ENCODE data around the gene PTGES.
"Not testable (repeated sequence)": the region's sequence is repeated elsewhere in the genome, so short reads cannot be mapped to it uniquely, and the experiment has no call there.

Gene PTGES

DNA sequence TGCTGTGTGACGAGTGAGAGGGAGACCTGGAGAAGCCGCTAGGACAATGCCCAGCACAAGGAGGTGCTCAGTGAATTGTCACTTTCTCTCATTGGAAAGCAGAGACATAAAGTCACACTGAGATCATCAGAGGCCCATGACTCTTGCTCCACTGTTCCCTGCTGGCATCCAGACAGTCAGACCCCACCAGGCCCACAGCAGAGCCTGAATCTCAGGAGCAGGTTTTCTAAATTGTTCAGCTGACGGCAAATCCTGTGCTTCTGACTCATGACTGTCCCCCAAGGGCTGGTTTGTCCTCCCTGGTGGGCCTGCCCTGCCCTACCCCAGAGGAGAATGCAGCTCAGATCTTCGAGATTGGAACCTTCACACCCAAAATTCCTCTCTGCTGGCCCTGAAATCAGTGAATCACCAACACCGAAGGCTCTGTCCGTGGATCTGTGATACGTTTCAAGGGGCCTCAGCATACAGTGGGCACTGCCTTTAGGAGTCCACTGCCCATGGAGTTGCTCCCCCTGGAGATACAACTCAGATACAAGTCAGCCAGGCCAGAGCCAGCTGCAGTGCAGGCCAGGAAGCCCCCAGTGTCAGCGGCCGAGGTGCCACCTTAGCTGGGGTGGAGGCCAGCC, 2.7 kb downstream of the PTGES start:
- no peak overlapping the region for H3K9ac ChIP-seq (ENCODE audit: low read length)
- H3K27me3 ChIP-seq (ENCODE audit: control insufficient read depth, insufficient read depth, low read length) = no peaks in the 10 kb centered on the region
- H3K27ac ChIP-seq (ENCODE audit: low read depth, low read length) = no peak overlapping the region
- H3K4me1 ChIP-seq (ENCODE audit: control insufficient read depth, insufficient read depth, low read length) = no peaks in the 10 kb centered on the region
- no peak overlapping the region for H3K4me3 ChIP-seq (ENCODE audit: low read length)
- H3K36me3 ChIP-seq (ENCODE audit: control insufficient read depth, insufficient read depth, low read length) = no peaks in the 10 kb centered on the region

- no peak overlapping the region for H3K27ac ChIP-seq (ENCODE audit: low read depth, low read length)
- H3K4me3 ChIP-seq (ENCODE audit: low read length) = no peak overlapping the region
- no peaks in the 10 kb centered on the region for H3K36me3 ChIP-seq (ENCODE audit: control insufficient read depth, insufficient read depth, low read length)
- H3K4me1 ChIP-seq (ENCODE audit: control insufficient read depth, insufficient read depth, low read length) = no peaks in the 10 kb centered on the region
- H3K9ac ChIP-seq (ENCODE audit: low read length) = no peak overlapping the region
- no peaks in the 10 kb centered on the region for H3K27me3 ChIP-seq (ENCODE audit: control insufficient read depth, insufficient read depth, low read length)
These were observed 3.3 kb downstream of the PTGES start for GRCh38 chr9:129749575-129749974.

DNA sequence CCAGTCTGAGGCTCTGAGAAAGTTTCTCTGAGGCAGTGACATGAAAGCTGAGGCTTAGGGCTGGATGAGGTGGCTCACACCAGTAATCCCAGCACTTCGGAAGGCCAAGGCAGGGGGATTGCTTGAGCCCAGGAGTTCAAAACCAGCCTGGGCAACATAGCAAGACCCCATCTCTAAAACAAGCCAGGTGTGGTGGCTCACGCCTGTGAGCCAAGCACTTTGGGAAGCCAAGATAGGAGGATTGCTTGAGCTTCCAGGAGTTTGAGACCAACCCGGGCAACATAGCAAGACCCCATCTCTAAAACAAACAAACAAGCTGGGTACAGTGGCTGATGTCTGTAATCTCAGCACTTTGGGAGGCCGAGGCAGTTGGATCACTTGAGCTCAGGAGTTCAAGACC, 3.8 kb downstream of the PTGES start:
- H3K27me3 ChIP-seq (ENCODE audit: control insufficient read depth, insufficient read depth, low read length); H3K4me1 ChIP-seq (ENCODE audit: control insufficient read depth, insufficient read depth, low read length); H3K4me3 ChIP-seq (ENCODE audit: low read length); H3K27ac ChIP-seq (ENCODE audit: low read depth, low read length); H3K36me3 ChIP-seq (ENCODE audit: control insufficient read depth, insufficient read depth, low read length); H3K9ac ChIP-seq (ENCODE audit: low read length): not testable (repeated sequence)

DNA sequence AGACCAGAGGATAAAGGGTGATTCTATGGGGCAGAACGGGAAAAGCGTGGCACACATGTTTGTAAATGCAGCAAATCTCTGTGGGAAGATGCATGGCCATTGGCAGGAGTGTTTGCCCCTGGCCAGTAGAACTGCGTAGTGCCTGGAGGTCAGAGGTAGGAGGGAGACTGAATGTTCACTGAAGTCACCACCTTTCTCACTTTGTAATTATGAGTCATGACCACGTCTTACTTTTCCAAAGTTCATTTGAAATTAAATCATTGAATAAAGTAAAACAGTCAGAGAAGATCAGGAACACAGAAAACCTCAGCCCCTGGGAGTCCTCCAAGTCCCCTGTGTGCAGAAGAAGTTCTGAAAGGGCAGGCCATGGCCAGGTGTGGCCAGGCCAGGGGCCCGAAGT, 4.6 kb downstream of the PTGES start:
- H3K4me3 ChIP-seq (ENCODE audit: low read length) = no peak overlapping the region
- no peak overlapping the region for H3K27ac ChIP-seq (ENCODE audit: low read depth, low read length)
- H3K36me3 ChIP-seq (ENCODE audit: control insufficient read depth, insufficient read depth, low read length) = no peaks in the 10 kb centered on the region
- H3K9ac ChIP-seq (ENCODE audit: low read length) = no peak overlapping the region
- no peaks in the 10 kb centered on the region for H3K4me1 ChIP-seq (ENCODE audit: control insufficient read depth, insufficient read depth, low read length)
- H3K27me3 ChIP-seq (ENCODE audit: control insufficient read depth, insufficient read depth, low read length) = no peaks in the 10 kb centered on the region

GRCh38 chr9:129746092-129746777, 6.6 kb downstream of the PTGES start:
- Histone ChIP-seq H3K36me3 (ENCODE audit: control insufficient read depth, insufficient read depth, low read length) (no peaks in the 10 kb centered on the region), H3K27me3 (ENCODE audit: control insufficient read depth, insufficient read depth, low read length) (no peaks in the 10 kb centered on the region), H3K27ac (ENCODE audit: low read depth, low read length) (no peak overlapping the region), H3K4me3 (ENCODE audit: low read length) (no peak overlapping the region), H3K4me1 (ENCODE audit: control insufficient read depth, insufficient read depth, low read length) (no peaks in the 10 kb centered on the region), H3K9ac (ENCODE audit: low read length) (no peak overlapping the region)

GRCh38 chr9:129745200-129745599, 7.6 kb downstream of the PTGES start:
- H3K27me3 ChIP-seq (ENCODE audit: control insufficient read depth, insufficient read depth, low read length) = no peaks in the 10 kb centered on the region
- H3K4me1 ChIP-seq (ENCODE audit: control insufficient read depth, insufficient read depth, low read length) = no peaks in the 10 kb centered on the region

GRCh38 chr9:129740666-129741464, 12.0 kb downstream of the PTGES start:
- H3K36me3 ChIP-seq (ENCODE audit: control insufficient read depth, insufficient read depth, low read length) = no peaks in the 10 kb centered on the region
- no peaks in the 10 kb centered on the region for H3K27me3 ChIP-seq (ENCODE audit: control insufficient read depth, insufficient read depth, low read length)
- peaks cover 3% of the 10 kb centered on the region for H3K4me1 ChIP-seq (ENCODE audit: control insufficient read depth, insufficient read depth, low read length)
- no peak overlapping the region for H3K4me3 ChIP-seq (ENCODE audit: low read length)
- no peak overlapping the region for H3K9ac ChIP-seq (ENCODE audit: low read length)
- H3K27ac ChIP-seq (ENCODE audit: low read depth, low read length) = no peak overlapping the region

More at GRCh38 chr9:129745200-129745599, 7.6 kb downstream of the PTGES start:
- no peak overlapping the region for H3K27ac ChIP-seq (ENCODE audit: low read depth, low read length)
- H3K4me3 ChIP-seq (ENCODE audit: low read length) = no peak overlapping the region
- no peaks in the 10 kb centered on the region for H3K36me3 ChIP-seq (ENCODE audit: control insufficient read depth, insufficient read depth, low read length)
- H3K9ac ChIP-seq (ENCODE audit: low read length) = no peak overlapping the region

DNA sequence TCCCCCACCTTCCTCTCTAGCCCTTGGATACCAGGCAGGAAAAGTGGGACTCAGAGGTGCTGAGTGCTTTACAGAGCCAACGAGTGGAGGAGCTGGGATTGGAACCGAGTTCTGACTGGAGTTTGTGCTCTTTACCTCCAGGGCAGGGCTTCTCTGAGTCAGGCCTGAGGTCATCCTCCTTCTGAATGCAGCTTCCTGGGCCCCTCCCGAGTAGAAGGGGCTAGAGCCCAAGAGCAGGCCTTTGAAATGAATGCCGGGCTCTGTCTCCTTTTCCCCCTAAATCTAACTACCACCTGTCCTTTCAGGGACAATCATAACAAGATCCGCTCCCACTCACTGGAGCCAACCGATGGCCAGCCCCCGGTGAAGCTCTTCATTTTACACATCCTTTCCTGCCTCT, 12.7 kb downstream of the PTGES start:
- H3K9ac ChIP-seq (ENCODE audit: low read length) = no peak overlapping the region
- peaks cover 3% of the 10 kb centered on the region for H3K4me1 ChIP-seq (ENCODE audit: control insufficient read depth, insufficient read depth, low read length)
- H3K36me3 ChIP-seq (ENCODE audit: control insufficient read depth, insufficient read depth, low read length) = no peaks in the 10 kb centered on the region
- H3K27ac ChIP-seq (ENCODE audit: low read depth, low read length) = no peak overlapping the region
- no peaks in the 10 kb centered on the region for H3K27me3 ChIP-seq (ENCODE audit: control insufficient read depth, insufficient read depth, low read length)
- H3K4me3 ChIP-seq (ENCODE audit: low read length) = no peak overlapping the region

- Histone ChIP-seq H3K4me1 (ENCODE audit: control insufficient read depth, insufficient read depth, low read length) (peaks cover 3% of the 10 kb centered on the region), H3K27ac (ENCODE audit: low read depth, low read length) (no peak overlapping the region), H3K9ac (ENCODE audit: low read length) (no peak overlapping the region), H3K27me3 (ENCODE audit: control insufficient read depth, insufficient read depth, low read length) (no peaks in the 10 kb centered on the region), H3K4me3 (ENCODE audit: low read length) (no peak overlapping the region), H3K36me3 (ENCODE audit: control insufficient read depth, insufficient read depth, low read length) (no peaks in the 10 kb centered on the region)
These were observed 13.4 kb downstream of the PTGES start for GRCh38 chr9:129739432-129739831.

GRCh38 chr9:129737479-129738274, 15.2 kb downstream of the PTGES start:
- Histone ChIP-seq H3K4me3 (ENCODE audit: low read length) (peak overlapping the region; percentile 60), H3K27me3 (ENCODE audit: control insufficient read depth, insufficient read depth, low read length) (no peaks in the 10 kb centered on the region), H3K4me1 (ENCODE audit: control insufficient read depth, insufficient read depth, low read length) (peaks cover 3% of the 10 kb centered on the region), H3K27ac (ENCODE audit: low read depth, low read length) (peak overlapping the region; percentile 28), H3K9ac (ENCODE audit: low read length) (peak overlapping the region; percentile 65), H3K36me3 (ENCODE audit: control insufficient read depth, insufficient read depth, low read length) (no peaks in the 10 kb centered on the region)

DNA sequence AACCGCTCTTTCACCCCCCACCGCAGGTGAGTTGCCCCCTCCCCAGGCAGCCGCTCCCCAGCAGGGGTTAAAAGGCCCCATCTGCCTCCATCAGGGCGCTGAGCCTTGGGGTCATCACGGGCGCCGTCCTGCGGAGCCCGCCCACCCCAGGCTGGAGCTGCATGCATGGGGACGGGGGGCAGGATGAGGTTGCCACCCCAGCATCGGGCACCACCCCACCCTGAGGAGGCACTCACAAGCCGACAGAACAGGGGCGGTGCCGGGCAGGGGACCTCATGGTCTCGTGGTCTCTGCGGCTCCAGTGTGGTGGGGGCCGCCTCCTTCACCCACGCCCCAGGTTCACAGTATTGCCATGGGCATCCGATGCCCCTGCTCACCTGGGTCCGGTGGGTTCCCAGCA, 16.5 kb downstream of the PTGES start:
- Histone ChIP-seq H3K27ac (ENCODE audit: low read depth, low read length) (no peak overlapping the region), H3K9ac (ENCODE audit: low read length) (no peak overlapping the region), H3K27me3 (ENCODE audit: control insufficient read depth, insufficient read depth, low read length) (no peaks in the 10 kb centered on the region), H3K4me3 (ENCODE audit: low read length) (no peak overlapping the region), H3K36me3 (ENCODE audit: control insufficient read depth, insufficient read depth, low read length) (no peaks in the 10 kb centered on the region), H3K4me1 (ENCODE audit: control insufficient read depth, insufficient read depth, low read length) (peaks cover 3% of the 10 kb centered on the region)

- Histone ChIP-seq H3K27me3 (ENCODE audit: control insufficient read depth, insufficient read depth, low read length) (no peaks in the 10 kb centered on the region), H3K9ac (ENCODE audit: low read length) (no peak overlapping the region), H3K4me1 (ENCODE audit: control insufficient read depth, insufficient read depth, low read length) (peaks cover 3% of the 10 kb centered on the region), H3K36me3 (ENCODE audit: control insufficient read depth, insufficient read depth, low read length) (no peaks in the 10 kb centered on the region), H3K4me3 (ENCODE audit: low read length) (no peak overlapping the region), H3K27ac (ENCODE audit: low read depth, low read length) (no peak overlapping the region)
These were observed 17.3 kb downstream of the PTGES start for GRCh38 chr9:129735546-129735945.
